ENCODE data around the gene TRIM65. TPM values are rescaled to one million over a fixed set of nuclear protein-coding genes. Genes with fewer than 3 reads are reported as not detected.
A peak's percentile ranks its signal among the peaks of the same experiment; 100 is the strongest.
"Not testable (repeated sequence)": the region's sequence is repeated elsewhere in the genome, so short reads cannot be mapped to it uniquely, and the experiment has no call there.

The TRIM65 gene
- total and polyA plus RNA-seq, 12 donors = 4.1 to 46.9 (median 14.5) TPM

GRCh38 chr17:75872434-75873351, 24.1 kb downstream of the TRIM65 start:
- Histone ChIP-seq H3K36me3 (replicated peaks in 1 of 2) (peaks cover 0 to 8% of the 10 kb centered on the region in 2 donors), H3K27me3 (no peaks in the 10 kb centered on the region), H3K27ac (peak overlapping the region in 4 of 5 donors; percentile 51 to 84 (median 69)), H3K9me3 (replicated peaks in 1 of 3) (no peaks in the 10 kb centered on the region), H3K4me1 (replicated peaks in 1 of 2) (peaks cover 28 to 42% of the 10 kb centered on the region in 2 donors), H3K4me3 (no peak overlapping the region)
- peak; percentile 67 to 92 (median 88) for DNase-seq
- intact Hi-C loops (cut with DNase I) = no loop called here
- WGBS, 4 donors = 29 to 46% (median 30%) methylated on average over 9 to 13 of the region's 13 CpGs
- TF ChIP-seq POLR2A (IDR thresholded peaks at IDR 0.05) (no peak), CTCF (IDR thresholded peaks at IDR 0.05) (no peak)

GRCh38 chr17:75870228-75870627, 26.5 kb downstream of the TRIM65 start:
- DNase-seq; H3K27me3 ChIP-seq; H3K9me3 ChIP-seq (replicated peaks in 1 of 3); H3K36me3 ChIP-seq (replicated peaks in 1 of 2); H3K4me3 ChIP-seq; intact Hi-C loops (cut with DNase I): not testable (repeated sequence)
- 73 to 83% (median 79%) methylated on average over 10 of the region's 10 CpGs for WGBS, 4 donors
- peak overlapping the region in 1 of 5 donors; percentile 73 for H3K27ac ChIP-seq
- H3K4me1 ChIP-seq (replicated peaks in 1 of 2) = peaks cover 12 to 18% of the 10 kb centered on the region in 2 donors

GRCh38 chr17:75869282-75870141, 27.2 kb downstream of the TRIM65 start:
- Histone ChIP-seq H3K27me3 (no peaks in the 10 kb centered on the region), H3K4me1 (replicated peaks in 1 of 2) (peaks cover 12 to 16% of the 10 kb centered on the region in 2 donors), H3K4me3 (no peak overlapping the region), H3K36me3 (replicated peaks in 1 of 2) (peaks cover 0 to 5% of the 10 kb centered on the region in 2 donors), H3K27ac (peak overlapping the region in 3 of 5 donors; percentile 17 to 73 (median 21)), H3K9me3 (replicated peaks in 1 of 3) (no peaks in the 10 kb centered on the region)
- 58 to 78% (median 71%) methylated on average over 21 to 23 of the region's 23 CpGs for WGBS, 4 donors
- TF ChIP-seq CTCF (IDR thresholded peaks at IDR 0.05) (no peak), POLR2A (IDR thresholded peaks at IDR 0.05) (no peak)
- intact Hi-C loops (cut with DNase I) = no loop called here
- no peak for DNase-seq

- DNase-seq; H3K36me3 ChIP-seq (replicated peaks in 1 of 2); H3K27me3 ChIP-seq; H3K9me3 ChIP-seq (replicated peaks in 1 of 3); intact Hi-C loops (cut with DNase I); H3K4me3 ChIP-seq: not testable (repeated sequence)
- Histone ChIP-seq H3K27ac (peak overlapping the region in 1 of 5 donors; percentile 73), H3K4me1 (replicated peaks in 1 of 2) (peaks cover 12 to 16% of the 10 kb centered on the region in 2 donors)
- 83 to 86% (median 85%) methylated on average over 11 to 12 of the region's 12 CpGs for WGBS, 4 donors
Observed at GRCh38 chr17:75868730-75869281, 27.9 kb downstream of the TRIM65 start.

GRCh38 chr17:75865404-75866188, 31.2 kb downstream of the TRIM65 start:
- H3K4me1 ChIP-seq (replicated peaks in 1 of 2); H3K27ac ChIP-seq; H3K27me3 ChIP-seq; DNase-seq; H3K36me3 ChIP-seq (replicated peaks in 1 of 2); intact Hi-C loops (cut with DNase I); H3K4me3 ChIP-seq; H3K9me3 ChIP-seq (replicated peaks in 1 of 3): not testable (repeated sequence)
- WGBS, 4 donors = 78 to 81% (median 79%) methylated on average over 16 to 17 of the region's 17 CpGs

- intact Hi-C loops (cut with DNase I); H3K9me3 ChIP-seq (replicated peaks in 1 of 3); DNase-seq; H3K4me1 ChIP-seq (replicated peaks in 1 of 2); H3K36me3 ChIP-seq (replicated peaks in 1 of 2); H3K27me3 ChIP-seq; H3K4me3 ChIP-seq: not testable (repeated sequence)
- WGBS, 4 donors = 81 to 88% (median 86%) methylated on average over 4 of the region's 4 CpGs
- H3K27ac ChIP-seq = peak overlapping the region in 1 of 5 donors; percentile 18
Observed at GRCh38 chr17:75864887-75865286, 31.9 kb downstream of the TRIM65 start.

Data from adrenal gland (tissue), 12 donors.